GM12873 (cell line): ENCODE results near the gene SERGEF.

Source experiments
- CTCF ChIP-seq: IDR thresholded peaks from 2 replicates; pipeline ENCODE4 v1.5.1; 2012; ENCODE audit warnings: low read depth, mild to moderate bottlenecking, moderate library complexity, low read length, control low read depth; ENCODE audit not compliant: insufficient read depth; ENCODE audit errors: missing control alignments

SERGEF gene

DNA sequence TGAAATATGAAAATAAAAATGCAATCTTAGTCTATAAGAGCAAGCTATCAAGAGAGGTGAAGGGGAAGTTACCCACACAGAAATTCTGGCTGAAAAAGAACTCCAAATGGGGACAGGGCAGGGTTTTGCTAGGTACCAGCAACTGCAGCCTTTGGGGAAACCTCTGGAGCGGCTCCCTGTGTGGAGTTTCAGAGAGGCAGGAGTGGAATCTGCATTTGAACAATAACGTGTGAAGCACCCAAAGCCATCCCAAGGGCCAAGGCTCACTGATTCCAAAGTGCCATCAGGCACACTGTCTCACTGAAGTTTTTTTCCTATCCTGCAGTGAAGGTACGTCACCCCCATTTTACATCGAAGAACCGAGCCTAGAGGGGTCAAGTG lies 190.5 kb downstream of the SERGEF start:
- TF ChIP-seq CTCF: no peak

- no peak for TF ChIP-seq CTCF
Observed at GRCh38 chr11:17821648-17822400, 191.0 kb downstream of the SERGEF start.

DNA sequence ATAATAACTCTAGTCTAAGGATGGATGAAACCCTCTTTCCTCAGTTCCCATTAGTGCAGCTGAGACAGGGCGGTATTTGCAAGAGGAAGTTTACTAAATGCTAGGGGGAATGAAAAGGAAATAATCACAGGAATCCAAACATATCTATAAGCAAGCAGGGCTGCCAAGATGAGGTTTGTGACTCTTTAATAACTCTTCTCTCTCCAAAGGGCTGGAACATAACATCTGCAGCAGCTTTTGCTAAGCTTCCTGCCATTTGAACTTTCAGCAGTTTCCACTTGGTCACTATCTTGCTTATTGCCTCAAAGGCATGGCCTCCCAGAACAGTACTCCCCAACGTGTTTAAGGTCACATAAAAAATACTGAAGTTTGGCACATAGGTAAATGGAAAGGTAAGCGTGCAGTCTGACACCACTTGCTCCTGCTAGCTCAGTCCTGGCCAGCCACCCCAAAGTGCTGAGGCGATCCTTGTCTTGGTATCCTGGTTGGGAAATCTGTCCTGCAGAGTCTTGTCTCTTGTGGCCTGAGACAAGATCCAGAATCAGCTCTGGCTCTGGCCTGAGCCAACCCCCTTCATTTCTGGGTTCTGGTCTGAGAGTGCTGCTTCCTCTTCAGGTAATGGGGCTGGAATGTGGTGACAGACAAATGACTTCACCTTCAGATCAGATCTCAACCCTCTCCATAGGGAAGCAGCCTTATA lies 196.5 kb downstream of the SERGEF start:
- no peak for TF ChIP-seq CTCF

- TF ChIP-seq CTCF: no peak
Observed at GRCh38 chr11:17814546-17814945, 198.3 kb downstream of the SERGEF start.

DNA sequence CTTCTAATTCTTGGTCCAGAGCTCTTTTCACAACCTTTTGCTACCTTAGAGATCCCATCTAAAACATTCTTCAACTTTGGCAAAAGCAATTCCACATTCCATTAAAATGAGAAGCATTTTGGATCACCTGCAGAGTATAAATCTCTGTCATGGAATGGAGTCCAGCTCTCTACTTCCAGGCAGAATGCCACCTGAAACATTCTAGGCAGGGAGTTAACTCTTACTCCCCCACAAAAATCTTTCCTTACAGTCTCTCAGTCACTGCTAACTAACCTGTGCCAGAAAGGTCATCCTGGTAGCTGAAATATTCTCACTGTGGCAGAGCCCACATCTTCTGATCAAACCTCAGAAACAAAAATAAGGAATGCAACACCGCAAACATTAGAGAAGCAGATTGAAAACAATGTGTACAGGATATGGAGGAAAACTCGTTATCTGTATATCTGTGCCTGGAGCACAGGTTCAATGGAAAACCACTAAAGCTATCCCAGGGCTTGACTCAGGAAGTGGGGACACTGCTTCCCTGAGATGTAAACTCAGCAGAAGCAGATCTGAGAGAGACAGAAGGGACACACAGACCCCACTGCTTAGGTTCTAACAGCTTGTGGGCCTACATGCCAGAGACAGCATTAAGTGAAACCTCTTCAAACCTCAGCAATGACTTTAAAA lies 199.3 kb downstream of the SERGEF start:
- no peak for TF ChIP-seq CTCF

GRCh38 chr11:17812865-17813187 lies 200.0 kb downstream of the SERGEF start:
- TF ChIP-seq CTCF: no peak

DNA sequence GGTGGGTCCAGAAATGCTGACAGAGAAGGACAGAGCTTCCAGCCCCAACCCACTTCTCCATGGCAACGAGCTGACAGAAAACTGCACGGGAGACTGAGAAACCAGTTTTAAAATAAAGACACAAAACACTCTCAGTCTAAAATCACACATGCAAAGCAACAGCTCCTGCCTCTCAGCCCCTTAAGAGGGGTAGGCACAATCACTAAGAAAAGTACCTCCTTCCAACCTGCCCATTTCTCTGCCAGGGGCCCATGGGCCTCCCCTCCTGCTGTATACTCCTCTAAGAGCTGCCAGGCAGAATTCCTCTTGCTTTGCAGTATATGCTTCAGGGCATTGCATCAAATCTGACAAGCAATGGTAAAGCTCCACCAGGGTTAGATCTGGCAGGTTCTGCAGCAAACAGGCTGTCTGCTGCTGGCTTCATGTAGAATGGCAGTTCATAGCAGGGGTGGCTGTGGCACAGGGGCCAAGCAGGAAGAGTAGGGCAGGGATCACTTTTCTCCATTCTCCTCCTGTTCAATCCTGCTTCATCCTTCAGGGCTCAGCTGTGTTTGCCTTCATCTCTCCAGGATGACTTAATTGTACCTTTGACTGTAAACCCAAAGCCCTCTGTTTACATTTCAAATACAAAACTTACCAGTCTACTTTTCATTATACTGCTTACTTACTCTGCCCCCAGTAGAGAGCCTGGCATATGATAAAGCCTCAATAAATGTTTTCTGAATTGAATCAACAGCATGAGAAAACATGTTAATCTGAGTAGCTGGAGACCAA lies 200.6 kb downstream of the SERGEF start:
- TF ChIP-seq CTCF: no peak
